AG04450 (cell line): ENCODE data around the gene HECW1. TPM values are rescaled to one million over a fixed set of nuclear protein-coding genes. Genes with fewer than 3 reads are reported as not detected.
"Not testable (repeated sequence)": the region's sequence is repeated elsewhere in the genome, so short reads cannot be mapped to it uniquely, and the experiment has no call there.

Experiments used
- CTCF ChIA-PET: fragments of 300-600, 350-600 bp; formaldehyde crosslinking; extraction: SDS; loops from one replicate; lab custom pipeline; 2022; ENCODE audit warnings: antibody characterized with exemption, inconsistent platforms; lab: Charles Lee
- POLR2A ChIA-PET: fragments of 350-600 bp; formaldehyde crosslinking; extraction: SDS; loops from one replicate; lab custom pipeline; 2021; ENCODE audit warnings: antibody characterized with exemption, inconsistent platforms; lab: Yijun Ruan, JAX
- DNase-seq: peaks from one replicate; pipeline ENCODE4 v3.0.0-alpha.2; 2011; ENCODE audit warnings: low read depth, low spot score
- H3K27ac ChIP-seq: one replicate; pipeline ENCODE4 v1.5.1; 2012; ENCODE audit warnings: low read depth, low read length, control low read depth
- H3K27me3 ChIP-seq: one replicate; pipeline ENCODE4 v1.6.0; 2012; ENCODE audit warnings: low read length; ENCODE audit not compliant: control insufficient read depth, insufficient read depth
- H3K4me3 ChIP-seq: 2 replicates; pipeline ENCODE4 v1.5.1; 2011; ENCODE audit warnings: mild to moderate bottlenecking, low read depth, low read length, control low read depth
- H3K9me3 ChIP-seq: 2 replicates; pipeline ENCODE4 v1.5.1; 2012; ENCODE audit warnings: low read length; ENCODE audit not compliant: control insufficient read depth, insufficient read depth
- CTCF ChIP-seq: IDR thresholded peaks from 2 replicates; pipeline ENCODE4 v1.5.1; 2011; ENCODE audit warnings: low read depth, low read length, control low read depth, inconsistent platforms
- polyA plus RNA-seq: library from polyadenylated mRNA; depleted of rRNA; stranded (reverse); fragments of >200 nt; gene quantifications from 2 replicates; pipeline ENCODE4 v1.2.3, GENCODE V29; 2011

Gene HECW1
- polyA plus RNA-seq, 1 experiment = 2.6 TPM

GRCh38 chr7:43568529-43568928 is 456.1 kb downstream of the HECW1 start:
- CTCF ChIA-PET = interaction anchor here (0.6 to 7.7 kb wide), 7 partner anchors 13 to 492 kb away, joined by 3 to 119 read pairs (median 4); partner anchors contain the start of gene STK17A
- POLR2A ChIA-PET = no interaction called here
- Histone ChIP-seq H3K27ac (no peak overlapping the region), H3K27me3 (no peaks in the 10 kb centered on the region), H3K9me3 (no peaks in the 10 kb centered on the region; the same call in 1 of the 2 replicates), H3K4me3 (no peak overlapping the region)
- no peak for TF ChIP-seq CTCF
- no peak for DNase-seq

GRCh38 chr7:43569424-43569823 is 457.0 kb downstream of the HECW1 start:
- no peak for DNase-seq
- no peak overlapping the region for H3K27ac ChIP-seq
- CTCF ChIA-PET = interaction anchor here (0.5 to 7.7 kb wide), 10 partner anchors 12 to 493 kb away, joined by 3 to 119 read pairs (median 4); partner anchors contain the start of gene STK17A
- no peaks in the 10 kb centered on the region; the same call in 1 of the 2 replicates for H3K9me3 ChIP-seq
- POLR2A ChIA-PET = interaction anchor here (0.6 kb wide), 1 partner anchor 18 kb away, joined by 9 read pairs; no protein-coding TSS in a partner anchor
- no peaks in the 10 kb centered on the region for H3K27me3 ChIP-seq
- H3K4me3 ChIP-seq = no peak overlapping the region
- TF ChIP-seq CTCF = no peak

GRCh38 chr7:43570688-43571365 is 458.4 kb downstream of the HECW1 start:
- CTCF ChIA-PET = interaction anchor here (0.7 to 7.7 kb wide), 3 partner anchors 11 to 129 kb away, joined by 3 to 119 read pairs (median 10); partner anchors contain the start of gene STK17A
- no peak for TF ChIP-seq CTCF
- no peak for DNase-seq
- POLR2A ChIA-PET = interaction anchor here (2.6 kb wide), 1 partner anchor 12 kb away, joined by 30 read pairs; the partner anchor contains the start of gene STK17A
- Histone ChIP-seq H3K27ac (no peak overlapping the region), H3K9me3 (no peaks in the 10 kb centered on the region; the same call in 1 of the 2 replicates), H3K27me3 (no peaks in the 10 kb centered on the region), H3K4me3 (no peak overlapping the region)

GRCh38 chr7:43572516-43573049 is 460.1 kb downstream of the HECW1 start:
- no peaks in the 10 kb centered on the region for H3K27me3 ChIP-seq
- H3K9me3 ChIP-seq = no peaks in the 10 kb centered on the region; the same call in 1 of the 2 replicates
- peak; percentile 98 for DNase-seq
- H3K27ac ChIP-seq = peak overlapping the region; percentile 85
- ChIA-PET POLR2A (interaction anchor here (1.3 to 2.6 kb wide), 5 partner anchors 10 to 127 kb away, joined by 3 to 30 read pairs (median 5); partner anchors contain the start of gene STK17A), CTCF (interaction anchor here (0.9 to 7.7 kb wide), 7 partner anchors 9 to 631 kb away, joined by 3 to 119 read pairs (median 6); partner anchors contain the start of gene STK17A)
- TF ChIP-seq CTCF = no peak
- no peak overlapping the region for H3K4me3 ChIP-seq

GRCh38 chr7:43573832-43574231 is 461.4 kb downstream of the HECW1 start:
- ChIA-PET POLR2A (interaction anchor here (1.4 to 2.6 kb wide), 2 partner anchors 9 to 37 kb away, joined by 6 to 30 read pairs; partner anchors contain the start of gene STK17A), CTCF (interaction anchor here (1.6 to 7.7 kb wide), 2 partner anchors 8 to 265 kb away, joined by 7 to 119 read pairs; partner anchors contain the start of gene STK17A)
- not testable (repeated sequence) for H3K4me3 ChIP-seq, DNase-seq, H3K9me3 ChIP-seq, H3K27ac ChIP-seq, H3K27me3 ChIP-seq
